Prostate gland (tissue), 2 donors: ENCODE data around the gene DSCAM.

Experiments used
- POLR2A ChIP-seq: fragments of 450-650 bp; IDR thresholded peaks from one replicate; pipeline ENCODE4 v1.6.1; 2016; ENCODE audit warnings: antibody characterized with exemption, mild to moderate bottlenecking
- POLR2AphosphoS5 ChIP-seq: sonication (generic); formaldehyde crosslinking; IDR thresholded peaks from one replicate; pipeline ENCODE4 v1.6.1; 2017; ENCODE audit warnings: antibody characterized with exemption
- TF ChIP-seq, protein P1 (sequence below), 4 experiments: fragments of 200-600 bp in 2 of 4; fragments of 450-650 bp in 2 of 4; sonication (generic) in 2 of 4; IDR thresholded peaks; 1 replicate in 3 of 4; 2 replicates in 1 of 4; pipeline ENCODE4 v1.5.1; 2016 to 2019; ENCODE audit warnings: antibody characterized with exemption in 4 of 4, mild to moderate bottlenecking in 2 of 4, moderate library complexity in 2 of 4

DNA sequence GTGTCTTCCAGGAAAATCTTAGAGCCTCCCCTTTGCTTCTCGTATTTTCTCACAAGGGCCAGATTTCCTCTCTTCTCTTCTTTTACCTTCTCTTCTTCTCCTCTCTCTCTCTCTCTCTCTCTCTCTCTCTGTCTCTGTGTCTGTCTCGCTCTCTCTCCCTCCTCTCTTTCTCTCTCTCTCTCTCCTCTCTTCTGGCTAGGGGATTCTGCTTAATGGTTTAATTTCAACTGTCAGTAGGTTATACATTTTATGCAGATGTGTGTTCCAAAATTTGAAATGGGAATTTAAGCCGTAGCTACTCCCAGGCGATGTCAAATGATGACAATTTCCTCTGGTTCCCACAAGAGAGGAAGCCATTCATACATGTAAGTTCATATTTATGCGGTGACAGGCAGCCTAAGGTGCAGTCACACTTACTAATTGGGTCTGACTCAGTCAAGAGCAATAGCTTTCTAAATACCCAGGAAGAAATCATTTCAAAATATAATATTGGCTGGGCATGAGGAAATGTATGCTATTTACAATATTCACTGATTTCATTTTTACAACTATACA is 1.4 kb downstream of the DSCAM start:
- TF ChIP-seq, protein P1, sequence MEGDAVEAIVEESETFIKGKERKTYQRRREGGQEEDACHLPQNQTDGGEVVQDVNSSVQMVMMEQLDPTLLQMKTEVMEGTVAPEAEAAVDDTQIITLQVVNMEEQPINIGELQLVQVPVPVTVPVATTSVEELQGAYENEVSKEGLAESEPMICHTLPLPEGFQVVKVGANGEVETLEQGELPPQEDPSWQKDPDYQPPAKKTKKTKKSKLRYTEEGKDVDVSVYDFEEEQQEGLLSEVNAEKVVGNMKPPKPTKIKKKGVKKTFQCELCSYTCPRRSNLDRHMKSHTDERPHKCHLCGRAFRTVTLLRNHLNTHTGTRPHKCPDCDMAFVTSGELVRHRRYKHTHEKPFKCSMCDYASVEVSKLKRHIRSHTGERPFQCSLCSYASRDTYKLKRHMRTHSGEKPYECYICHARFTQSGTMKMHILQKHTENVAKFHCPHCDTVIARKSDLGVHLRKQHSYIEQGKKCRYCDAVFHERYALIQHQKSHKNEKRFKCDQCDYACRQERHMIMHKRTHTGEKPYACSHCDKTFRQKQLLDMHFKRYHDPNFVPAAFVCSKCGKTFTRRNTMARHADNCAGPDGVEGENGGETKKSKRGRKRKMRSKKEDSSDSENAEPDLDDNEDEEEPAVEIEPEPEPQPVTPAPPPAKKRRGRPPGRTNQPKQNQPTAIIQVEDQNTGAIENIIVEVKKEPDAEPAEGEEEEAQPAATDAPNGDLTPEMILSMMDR (IDR thresholded peaks at IDR 0.05), result no peak
- TF ChIP-seq POLR2A, result no peak
- no peak for TF ChIP-seq POLR2AphosphoS5
